Measurements from ENCODE around the gene GABBR2. TPM values are rescaled to one million over a fixed set of nuclear protein-coding genes. Genes with fewer than 3 reads are reported as not detected.

The GABBR2 gene
- total and polyA plus RNA-seq, 9 of the 15 experiments (the other 6 are each of a cell fraction or from before 2014, with no cell fraction given) = 0.15 to 1.9 (median 0.32) TPM

GRCh38 chr9:98453589-98454311 lies 255.0 kb downstream of the GABBR2 start:
- Histone ChIP-seq H3K27ac (ENCODE audit: extremely low read depth, low read depth, low read length) (no peak overlapping the region), H3K27me3 (ENCODE audit: control insufficient read depth in 2 of 2, insufficient read depth in 2 of 2, low read length in 2 of 2) (peaks cover 0 to 4% of the 10 kb centered on the region in 2 experiments; a peak in 1 of 5 replicates), H3K36me3 (ENCODE audit: control insufficient read depth, insufficient read depth, low read length) (no peaks in the 10 kb centered on the region), H3K4me2 (ENCODE audit: insufficient read depth, low read length) (no peak overlapping the region), H3K9me3 (replicated peaks; ENCODE audit: control insufficient read depth, insufficient read depth, low read depth, low read length) (0 out of 2 replicates have a peak, but pooled peaks cover 1% of the 10 kb centered on the region), H2AFZ (ENCODE audit: low read depth, low read length) (no peak overlapping the region), H3K9me1 (ENCODE audit: control insufficient read depth, insufficient read depth, low read length) (no peaks in the 10 kb centered on the region), H3K4me1 (replicated peaks in 1 of 2; ENCODE audit: control insufficient read depth in 2 of 2, insufficient read depth in 2 of 2, low read length in 2 of 2) (peaks cover 0 to 4% of the 10 kb centered on the region in 2 experiments; a peak in 3 of 5 replicates), H4K20me1 (replicated peaks; ENCODE audit: control insufficient read depth, insufficient read depth, low read length) (no peaks in the 10 kb centered on the region), H3K4me3 (no peak overlapping the region), H3K9ac (ENCODE audit: insufficient read depth in 1 of 2, low read depth in 2 of 2, low read length in 2 of 2) (no peak overlapping the region), H3K79me2 (ENCODE audit: control insufficient read depth, insufficient read depth, low read length) (no peaks in the 10 kb centered on the region)
- no peak for TF ChIP-seq ARID2 (IDR thresholded peaks at IDR 0.05)
- no peak for TF ChIP-seq HOXB6 (CRISPR knock-in tag; IDR thresholded peaks at IDR 0.05; ENCODE audit: borderline replicate concordance)
- no peak for TF ChIP-seq GABPA (tag; conservative IDR thresholded peaks at IDR 0.05; ENCODE audit: low read depth)
- TF ChIP-seq IRF2 (CRISPR knock-in tag; IDR thresholded peaks at IDR 0.05) = no peak
- TF ChIP-seq KLF13 (tag; IDR thresholded peaks at IDR 0.05; ENCODE audit: borderline replicate concordance, low read depth) = no peak
- TF ChIP-seq TAF9B (IDR thresholded peaks at IDR 0.05; ENCODE audit: partially characterized antibody) = no peak
- ATAC-seq (no peak), FAIRE-seq (no peak), DNase-seq (ENCODE audit: extremely low read depth in 1 of 4, low spot score in 3 of 4) (no peak)
- in situ Hi-C loops (cut with MboI) = no loop called here
- ChIA-PET POLR2A (no interaction called here), CTCF (ENCODE audit: low intra/inter-chr PET ratio) (no interaction called here)
- WGBS (ENCODE audit: insufficient coverage, low coverage, missing lambda C conversion rate) = 55% methylated on average over 16 of the region's 16 CpGs
- no TSS peak for BruUV-seq (replicated peaks)
- intact Hi-C loops (cut with micrococcal nuclease) = no loop called here

Data from K562 (cell line).